GM21528 (cell line): ENCODE measurements around the gene SPEG.

Experiments
- ATAC-seq: cut with Tn5 transposase; IDR thresholded peaks from one replicate; pipeline ENCODE4 v1.9.1; 2021; ENCODE audit warnings: mild to moderate bottlenecking, moderate library complexity; ENCODE audit not compliant: unreplicated experiment, low FRiP score

The SPEG gene

GRCh38 chr2:219441451-219442255, 7.0 kb downstream of the SPEG start:
- ATAC-seq, result no peak

- no peak for ATAC-seq
Measured at GRCh38 chr2:219442256-219443015, 7.8 kb downstream of the SPEG start.

- no peak for ATAC-seq
Measured at GRCh38 chr2:219443016-219443696, 8.5 kb downstream of the SPEG start.

- ATAC-seq, result no peak
Measured at GRCh38 chr2:219443697-219444023, 9.0 kb downstream of the SPEG start.

GRCh38 chr2:219444566-219445091, 10.0 kb downstream of the SPEG start:
- ATAC-seq, result no peak

GRCh38 chr2:219445220-219445640, 10.6 kb downstream of the SPEG start:
- ATAC-seq, result no peak

GRCh38 chr2:219446101-219446504, 11.5 kb downstream of the SPEG start:
- ATAC-seq, result no peak

- no peak for ATAC-seq
Measured at GRCh38 chr2:219446689-219447088, 12.0 kb downstream of the SPEG start.

- ATAC-seq, result no peak
Measured at GRCh38 chr2:219447242-219448098, 12.8 kb downstream of the SPEG start.

- ATAC-seq, result no peak
Measured at GRCh38 chr2:219448099-219448775, 13.6 kb downstream of the SPEG start.

GRCh38 chr2:219448776-219449341, 14.2 kb downstream of the SPEG start:
- ATAC-seq, result no peak

- ATAC-seq, result no peak
Measured at GRCh38 chr2:219449609-219450008, 15.0 kb downstream of the SPEG start.

- ATAC-seq, result no peak
Measured at GRCh38 chr2:219451661-219452360, 17.2 kb downstream of the SPEG start.

GRCh38 chr2:219452361-219453317, 18.0 kb downstream of the SPEG start:
- ATAC-seq, result no peak

- ATAC-seq, result no peak
Measured at GRCh38 chr2:219453671-219454590, 19.3 kb downstream of the SPEG start.

- ATAC-seq, result no peak
Measured at GRCh38 chr2:219455581-219455980, 20.9 kb downstream of the SPEG start.
